Measurements from ENCODE around the gene GINS2.

GRCh38 chr16:85660843-85661739 lies 27.7 kb downstream of the GINS2 start:
- TF ChIP-seq CTCF (conservative IDR thresholded peaks at IDR 0.05; ENCODE audit: low read length) (no peak), EZH2phosphoT487 (IDR thresholded peaks at IDR 0.05; ENCODE audit: borderline replicate concordance, low read depth, low read length) (no peak)

All from OCI-LY7 (cell line).